Upper lobe of left lung (tissue), 4 donors: ENCODE measurements around the gene TSPAN33.

Experiments used
- POLR2A ChIP-seq, 4 donors: fragments of 450-650 bp; IDR thresholded peaks; one replicate each; pipeline ENCODE4 v1.5.1; 2016 to 2017; ENCODE audit warnings: antibody characterized with exemption in 4 of 4, mild to moderate bottlenecking in 2 of 4
- POLR2AphosphoS5 ChIP-seq, 2 donors: sonication (generic); formaldehyde crosslinking; IDR thresholded peaks; one replicate each; pipeline ENCODE4 v1.5.1; 2017; ENCODE audit warnings: antibody characterized with exemption in 2 of 2
- TF ChIP-seq, protein P1 (sequence below), 6 experiments: fragments of 450-650 bp in 4 of 6; fragments of 200-600 bp in 2 of 6; sonication (generic) in 2 of 6; IDR thresholded peaks; one replicate each; pipeline ENCODE4 v1.5.1; 2016 to 2019; ENCODE audit warnings: antibody characterized with exemption in 6 of 6

DNA sequence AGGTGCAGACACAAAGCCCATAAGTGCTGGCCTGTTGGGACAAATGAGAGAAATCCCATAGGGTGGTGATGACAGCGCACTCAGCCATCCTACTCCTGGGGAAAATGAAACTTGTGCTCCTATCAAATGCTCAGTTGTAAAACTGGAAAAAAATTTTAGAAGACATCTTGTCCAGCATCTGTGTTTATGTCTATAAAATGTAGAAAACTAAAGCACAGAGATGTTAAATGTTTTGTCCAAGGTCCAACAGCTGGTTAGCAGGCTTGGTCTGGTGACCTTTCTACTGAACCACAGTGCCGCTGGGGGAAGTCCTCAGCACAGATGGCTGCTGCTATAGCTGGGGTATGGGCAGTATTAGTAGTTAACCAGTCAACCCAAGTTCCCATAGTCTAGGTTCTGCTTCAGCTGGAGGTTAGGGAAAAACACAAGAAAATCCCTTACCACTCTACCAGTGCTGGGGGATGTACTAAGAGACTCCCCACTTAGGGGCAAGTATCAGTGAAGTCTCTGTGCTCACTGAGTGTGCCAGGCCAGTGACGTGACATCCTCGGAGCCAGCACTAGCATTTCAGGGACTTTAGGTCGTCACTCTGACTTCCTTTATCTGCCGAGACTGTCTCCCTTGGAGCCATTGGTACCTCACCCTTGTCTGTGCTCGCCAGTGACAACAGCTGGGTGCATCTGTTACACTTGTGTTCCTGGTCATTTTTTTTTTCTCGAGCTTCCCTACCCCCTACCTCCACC is 1.9 kb downstream of the TSPAN33 start:
- TF ChIP-seq, protein P1, sequence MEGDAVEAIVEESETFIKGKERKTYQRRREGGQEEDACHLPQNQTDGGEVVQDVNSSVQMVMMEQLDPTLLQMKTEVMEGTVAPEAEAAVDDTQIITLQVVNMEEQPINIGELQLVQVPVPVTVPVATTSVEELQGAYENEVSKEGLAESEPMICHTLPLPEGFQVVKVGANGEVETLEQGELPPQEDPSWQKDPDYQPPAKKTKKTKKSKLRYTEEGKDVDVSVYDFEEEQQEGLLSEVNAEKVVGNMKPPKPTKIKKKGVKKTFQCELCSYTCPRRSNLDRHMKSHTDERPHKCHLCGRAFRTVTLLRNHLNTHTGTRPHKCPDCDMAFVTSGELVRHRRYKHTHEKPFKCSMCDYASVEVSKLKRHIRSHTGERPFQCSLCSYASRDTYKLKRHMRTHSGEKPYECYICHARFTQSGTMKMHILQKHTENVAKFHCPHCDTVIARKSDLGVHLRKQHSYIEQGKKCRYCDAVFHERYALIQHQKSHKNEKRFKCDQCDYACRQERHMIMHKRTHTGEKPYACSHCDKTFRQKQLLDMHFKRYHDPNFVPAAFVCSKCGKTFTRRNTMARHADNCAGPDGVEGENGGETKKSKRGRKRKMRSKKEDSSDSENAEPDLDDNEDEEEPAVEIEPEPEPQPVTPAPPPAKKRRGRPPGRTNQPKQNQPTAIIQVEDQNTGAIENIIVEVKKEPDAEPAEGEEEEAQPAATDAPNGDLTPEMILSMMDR (IDR thresholded peaks at IDR 0.05), result no peak
- TF ChIP-seq POLR2A (IDR thresholded peaks at IDR 0.05) (no peak), POLR2AphosphoS5 (IDR thresholded peaks at IDR 0.05) (no peak)
